A673 (cell line): ENCODE measurements around the gene GALNT7. TPM values are rescaled to one million over a fixed set of nuclear protein-coding genes. Genes with fewer than 3 reads are reported as not detected.

Source experiments
- BruUV-seq: library from RNA; stranded (reverse); fragments of 400-500 nt; replicated peaks from 2 replicates; lab custom pipeline; 2021; lab: Mats Ljungman, UMichigan
- CTCF ChIA-PET: fragments of 300-600 bp; sonication (Branson Sonifier 250); formaldehyde crosslinking; loops from one replicate; lab custom pipeline; 2022; ENCODE audit warnings: antibody characterized with exemption; lab: Charles Lee
- POLR2A ChIA-PET: fragments of 300-600 bp; sonication (Branson Sonifier 250); formaldehyde crosslinking; loops from one replicate; lab custom pipeline; 2022; ENCODE audit warnings: antibody characterized with exemption; ENCODE audit not compliant: low non-redundant PET; lab: Charles Lee
- DNase-seq: peaks from one replicate; pipeline ENCODE4 v3.0.0-alpha.2; 2015; ENCODE audit warnings: low spot score
- H3K27ac ChIP-seq: fragments of 200-600 bp; sonication (generic); 2 replicates; pipeline ENCODE4 v1.5.1; 2016; ENCODE audit warnings: mixed run types, low read depth, mild to moderate bottlenecking, mixed read lengths, antibody characterized with exemption, low read length; ENCODE audit not compliant: poor library complexity, severe bottlenecking
- H3K27me3 ChIP-seq: fragments of 200-600 bp; sonication (generic); replicated peaks from 2 replicates; pipeline ENCODE4 v1.6.1; 2017; ENCODE audit warnings: mixed run types, low read depth, mild to moderate bottlenecking, mixed read lengths, antibody characterized with exemption, low read length; ENCODE audit not compliant: insufficient read depth, poor library complexity
- H3K36me3 ChIP-seq: fragments of 200-600 bp; sonication (generic); 2 replicates; pipeline ENCODE4 v1.6.1; 2016; ENCODE audit warnings: mixed run types, mild to moderate bottlenecking, mixed read lengths, antibody characterized with exemption, low read length; ENCODE audit not compliant: insufficient read depth, poor library complexity, severe bottlenecking
- H3K4me1 ChIP-seq: fragments of 200-600 bp; sonication (generic); 2 replicates; pipeline ENCODE4 v1.6.1; 2017; ENCODE audit warnings: mixed run types, mild to moderate bottlenecking, mixed read lengths, antibody characterized with exemption, low read length; ENCODE audit not compliant: insufficient read depth, poor library complexity, severe bottlenecking
- H3K4me3 ChIP-seq: fragments of 200-600 bp; sonication (generic); 2 replicates; pipeline ENCODE4 v1.5.1; 2016; ENCODE audit warnings: low read depth, mixed run types, mild to moderate bottlenecking, mixed read lengths, low read length; ENCODE audit not compliant: poor library complexity, severe bottlenecking
- H3K9me3 ChIP-seq: fragments of 200-600 bp; sonication (generic); 2 replicates; pipeline ENCODE4 v1.6.1; 2016; ENCODE audit warnings: mixed run types, low read depth, mild to moderate bottlenecking, mixed read lengths, antibody characterized with exemption, low read length; ENCODE audit not compliant: poor library complexity, severe bottlenecking
- CTCF ChIP-seq: fragments of 300-800, 200-600 bp; sonication (generic); conservative IDR thresholded peaks from 2 replicates; pipeline ENCODE4 v1.5.1; 2017; ENCODE audit warnings: low read depth, mild to moderate bottlenecking, antibody characterized with exemption, low read length, moderate library complexity, mixed read lengths
- EZH2 ChIP-seq: fragments of 200-600 bp; sonication (generic); IDR thresholded peaks from 2 replicates; pipeline ENCODE4 v1.6.1; 2017; ENCODE audit warnings: borderline replicate concordance, low read depth, mild to moderate bottlenecking, mixed read lengths, antibody characterized with exemption, low read length; ENCODE audit not compliant: poor library complexity, severe bottlenecking
- intact Hi-C: fragments of 100-400 bp; cut with micrococcal nuclease; formaldehyde crosslinking; loops from one replicate; pipeline ENCODE4 v1.10.0; 2022; ENCODE audit not compliant: unreplicated experiment
- total RNA-seq: library from RNA; stranded (reverse); gene quantifications from 2 replicates; pipeline ENCODE4 v1.2.3, GENCODE V29; 2021

The GALNT7 gene
- total RNA-seq, 1 experiment from 2014 or later, result 89.7 TPM

- Histone ChIP-seq H3K27me3 (no peaks in the 10 kb centered on the region), H3K4me3 (no peak overlapping the region), H3K36me3 (no peaks in the 10 kb centered on the region), H3K27ac (no peak overlapping the region), H3K4me1 (peaks cover 57% of the 10 kb centered on the region), H3K9me3 (no peaks in the 10 kb centered on the region)
- TF ChIP-seq CTCF (no peak), EZH2 (no peak)
- no peak for DNase-seq
- CTCF ChIA-PET, result no interaction called here
- no TSS peak for BruUV-seq
- intact Hi-C loops, result loop anchor here (2.0 kb wide), 2 partner anchors 85 to 147 kb away; no protein-coding TSS in a partner anchor
- POLR2A ChIA-PET, result no interaction called here
Measured at GRCh38 chr4:173171987-173172386, 3.4 kb downstream of the GALNT7 start.

- intact Hi-C loops, result no loop called here
- BruUV-seq, result no TSS peak
- TF ChIP-seq EZH2 (no peak), CTCF (no peak)
- H3K36me3 ChIP-seq, result no peaks in the 10 kb centered on the region
- no peaks in the 10 kb centered on the region for H3K27me3 ChIP-seq
- no peaks in the 10 kb centered on the region for H3K9me3 ChIP-seq
- ChIA-PET CTCF (no interaction called here), POLR2A (interaction anchor here (0.6 kb wide), 1 partner anchor 349 kb away, joined by 5 read pairs; no protein-coding TSS in a partner anchor)
- H3K27ac ChIP-seq, result no peak overlapping the region
- peaks cover 63% of the 10 kb centered on the region for H3K4me1 ChIP-seq
- no peak overlapping the region for H3K4me3 ChIP-seq
- no peak for DNase-seq
Measured at GRCh38 chr4:173174184-173174583, 5.6 kb downstream of the GALNT7 start.

GRCh38 chr4:173174594-173175012, 6.0 kb downstream of the GALNT7 start:
- peaks cover 67% of the 10 kb centered on the region for H3K4me1 ChIP-seq
- CTCF ChIA-PET, result no interaction called here
- H3K9me3 ChIP-seq, result no peaks in the 10 kb centered on the region
- H3K4me3 ChIP-seq, result no peak overlapping the region
- no TSS peak for BruUV-seq
- H3K36me3 ChIP-seq, result no peaks in the 10 kb centered on the region
- intact Hi-C loops, result no loop called here
- POLR2A ChIA-PET, result no interaction called here
- no peak for DNase-seq
- TF ChIP-seq EZH2 (no peak), CTCF (no peak)
- no peak overlapping the region for H3K27ac ChIP-seq
- no peaks in the 10 kb centered on the region for H3K27me3 ChIP-seq
